ENCODE measurements around the gene SLC11A2.
"Not testable (repeated sequence)": the region's sequence is repeated elsewhere in the genome, so short reads cannot be mapped to it uniquely, and the experiment has no call there.

Gene SLC11A2

GRCh38 chr12:50936821-50937530 is 89.2 kb downstream of the SLC11A2 start:
- DNase-seq, result peak; percentile 70

GRCh38 chr12:50934981-50935807 is 91.0 kb downstream of the SLC11A2 start:
- no peak for DNase-seq

- DNase-seq, result peak; percentile 14
Observed at GRCh38 chr12:50934371-50934851, 91.8 kb downstream of the SLC11A2 start.

GRCh38 chr12:50933459-50934124 is 92.6 kb downstream of the SLC11A2 start:
- no peak for DNase-seq

GRCh38 chr12:50932787-50933280 is 93.3 kb downstream of the SLC11A2 start:
- DNase-seq, result peak; percentile 33

- not testable (repeated sequence) for DNase-seq
Observed at GRCh38 chr12:50930477-50930876, 95.7 kb downstream of the SLC11A2 start.

- no peak for DNase-seq
Observed at GRCh38 chr12:50929831-50930230, 96.4 kb downstream of the SLC11A2 start.

Measured in GF-D8 (cell line).